H9 (cell line): ENCODE measurements around the gene ARHGAP8. TPM values are rescaled to one million over a fixed set of nuclear protein-coding genes. Genes with fewer than 3 reads are reported as not detected.

Experiments
- DNase-seq: peaks from one replicate; pipeline ENCODE4 v3.0.0-alpha.2; 2017
- H2AFZ ChIP-seq: one replicate; pipeline ENCODE4 v1.6.1; 2013; ENCODE audit warnings: mild to moderate bottlenecking, low read length, control low read depth, moderate library complexity
- H2AK5ac ChIP-seq: 2 replicates; pipeline ENCODE4 v1.6.1; 2013; ENCODE audit warnings: low read length, control low read depth, mixed read lengths; ENCODE audit not compliant: insufficient read length
- H2BK120ac ChIP-seq: one replicate; pipeline ENCODE4 v1.6.1; 2013; ENCODE audit warnings: low read depth, mild to moderate bottlenecking, low read length, control low read depth, inconsistent platforms; ENCODE audit not compliant: poor library complexity, severe bottlenecking
- H2BK12ac ChIP-seq: 2 replicates; pipeline ENCODE4 v1.6.1; 2013; ENCODE audit warnings: low read length, control low read depth, mixed read lengths, low read depth; ENCODE audit not compliant: insufficient read length
- H2BK15ac ChIP-seq: 2 replicates; pipeline ENCODE4 v1.6.1; 2013; ENCODE audit warnings: low read depth, low read length, control low read depth
- H2BK20ac ChIP-seq: one replicate; pipeline ENCODE4 v1.6.1; 2013; ENCODE audit warnings: low read depth, mild to moderate bottlenecking, low read length, control low read depth, inconsistent platforms; ENCODE audit not compliant: poor library complexity, severe bottlenecking
- H2BK5ac ChIP-seq: 2 replicates; pipeline ENCODE4 v1.6.1; 2013; ENCODE audit warnings: low read length, control low read depth, mixed read lengths; ENCODE audit not compliant: insufficient read length
- H3K14ac ChIP-seq: 2 replicates; pipeline ENCODE4 v1.6.1; 2013; ENCODE audit warnings: low read length, control low read depth; ENCODE audit not compliant: insufficient read depth
- H3K18ac ChIP-seq: 2 replicates; pipeline ENCODE4 v1.6.1; 2013; ENCODE audit warnings: low read depth, mild to moderate bottlenecking, mixed read lengths, low read length, control low read depth; ENCODE audit not compliant: insufficient read length
- H3K23ac ChIP-seq: 2 replicates; pipeline ENCODE4 v1.6.1; 2013; ENCODE audit warnings: low read length, control low read depth, mixed read lengths, low read depth; ENCODE audit not compliant: insufficient read length
- H3K23me2 ChIP-seq: 2 replicates; pipeline ENCODE4 v1.6.1; 2013; ENCODE audit warnings: low read depth, mild to moderate bottlenecking, mixed read lengths, low read length, control low read depth; ENCODE audit not compliant: insufficient read length, poor library complexity, severe bottlenecking
- H3K27ac ChIP-seq: 2 replicates; pipeline ENCODE4 v1.5.1; 2013; ENCODE audit warnings: low read length, control low read depth, mixed read lengths, low read depth; ENCODE audit not compliant: insufficient read length
- H3K27me3 ChIP-seq: 2 replicates; pipeline ENCODE4 v1.6.1; 2013; ENCODE audit warnings: low read length, control low read depth, inconsistent platforms; ENCODE audit not compliant: insufficient read depth
- H3K4ac ChIP-seq: 2 replicates; pipeline ENCODE4 v1.6.1; 2013; ENCODE audit warnings: low read depth, mild to moderate bottlenecking, control low read depth, inconsistent platforms, low read length, moderate library complexity
- H3K4me1 ChIP-seq: 2 replicates; pipeline ENCODE4 v1.6.1; 2013; ENCODE audit warnings: low read length, control low read depth, inconsistent platforms; ENCODE audit not compliant: insufficient read depth
- H3K4me2 ChIP-seq: 2 replicates; pipeline ENCODE4 v1.6.1; 2013; ENCODE audit warnings: low read length, control low read depth, mixed read lengths; ENCODE audit not compliant: insufficient read length, insufficient read depth
- H3K56ac ChIP-seq: 2 replicates; pipeline ENCODE4 v1.6.1; 2013; ENCODE audit warnings: low read depth, mild to moderate bottlenecking, mixed read lengths, low read length, control low read depth; ENCODE audit not compliant: insufficient read length
- H3K79me1 ChIP-seq: 2 replicates; pipeline ENCODE4 v1.6.1; 2013; ENCODE audit warnings: low read depth, mild to moderate bottlenecking, moderate library complexity, low read length, control low read depth, inconsistent platforms; ENCODE audit not compliant: insufficient read depth, poor library complexity, severe bottlenecking
- H3K79me2 ChIP-seq: 2 replicates; pipeline ENCODE4 v1.6.1; 2013; ENCODE audit warnings: low read length, control low read depth, inconsistent platforms; ENCODE audit not compliant: insufficient read depth
- H3K9ac ChIP-seq: 2 replicates; pipeline ENCODE4 v1.6.1; 2013; ENCODE audit warnings: low read length, control low read depth, mixed read lengths; ENCODE audit not compliant: insufficient read length; ENCODE audit errors: extremely low read depth
- H3K9me3 ChIP-seq: one replicate; pipeline ENCODE4 v1.6.1; 2013; ENCODE audit warnings: low read depth, low read length, inconsistent platforms; ENCODE audit not compliant: control insufficient read depth
- H3T11ph ChIP-seq: one replicate; pipeline ENCODE4 v1.6.1; 2013; ENCODE audit warnings: mild to moderate bottlenecking, low read length, control low read depth, inconsistent platforms
- H4K20me1 ChIP-seq: one replicate; pipeline ENCODE4 v1.6.1; 2013; ENCODE audit not compliant: control insufficient read depth, insufficient read length, insufficient read depth
- H4K5ac ChIP-seq: 2 replicates; pipeline ENCODE4 v1.6.1; 2013; ENCODE audit warnings: low read depth, mild to moderate bottlenecking, mixed read lengths, low read length, control low read depth; ENCODE audit not compliant: insufficient read length
- H4K8ac ChIP-seq: replicated peaks from 2 replicates; pipeline ENCODE4 v1.6.1; 2013; ENCODE audit warnings: low read length, control low read depth, mixed read lengths, low read depth; ENCODE audit not compliant: insufficient read length
- H4K91ac ChIP-seq: 2 replicates; pipeline ENCODE4 v1.6.1; 2013; ENCODE audit warnings: low read depth, mild to moderate bottlenecking, moderate library complexity, mixed read lengths, low read length, control low read depth; ENCODE audit not compliant: insufficient read length
- H3K27ac Mint-ChIP-seq, 3 experiments: 2 replicates in 2 of 3; 3 replicates in 1 of 3; pipeline ENCODE4 v1.8.0; 2020 to 2021; ENCODE audit warnings: mixed read lengths in 3 of 3, mild to moderate bottlenecking in 1 of 3, moderate library complexity in 1 of 3
- H3K27me3 Mint-ChIP-seq: 2 replicates; pipeline ENCODE4 v1.8.0; 2021; ENCODE audit warnings: low read depth, mild to moderate bottlenecking, moderate library complexity, mixed read lengths
- H3K36me3 Mint-ChIP-seq, 3 experiments: 2 replicates in 2 of 3; 3 replicates in 1 of 3; pipeline ENCODE4 v1.8.0; 2020 to 2021; ENCODE audit warnings: low read depth in 3 of 3, mixed read lengths in 3 of 3; ENCODE audit not compliant: insufficient read depth in 1 of 3
- H3K4me1 Mint-ChIP-seq, 2 experiments: 2 replicates each; pipeline ENCODE4 v1.8.0; 2020; ENCODE audit warnings: mixed read lengths in 2 of 2
- H3K4me3 Mint-ChIP-seq, 2 experiments: 2 replicates in 1 of 2; 3 replicates in 1 of 2; pipeline ENCODE4 v1.8.0; 2020 to 2021; ENCODE audit warnings: mild to moderate bottlenecking in 2 of 2, mixed read lengths in 2 of 2, moderate library complexity in 1 of 2
- H3K9me3 Mint-ChIP-seq, 2 experiments: 2 replicates in 1 of 2; 3 replicates in 1 of 2; pipeline ENCODE4 v1.8.0; 2020; ENCODE audit warnings: mild to moderate bottlenecking in 2 of 2, mixed read lengths in 2 of 2, moderate library complexity in 1 of 2
- WGBS: extraction: QIAGEN DNeasy Blood & Tissue Kit; methylation state at CpG from one replicate; pipeline ENCODE4 v1.1.7; 2013; ENCODE audit warnings: missing lambda C conversion rate, low lambda C conversion rate, mixed read lengths; ENCODE audit not compliant: insufficient read length; ENCODE audit errors: extremely low coverage; 5-methylcytosine and 5-hydroxymethylcytosine counted together
- total RNA-seq: library from RNA; stranded (reverse); gene quantifications from 2 replicates; pipeline ENCODE4 v1.2.1, GENCODE V29; 2021
- TF ChIP-seq, protein P1 (sequence below): fragments of 200-600 bp; sonication (generic); conservative IDR thresholded peaks from 3 replicates; pipeline ENCODE4 v1.8.0; 2021; ENCODE audit warnings: antibody characterized with exemption, mild to moderate bottlenecking

The ARHGAP8 gene
- total RNA-seq, 1 experiment from 2014 or later = 35.4 TPM

DNA sequence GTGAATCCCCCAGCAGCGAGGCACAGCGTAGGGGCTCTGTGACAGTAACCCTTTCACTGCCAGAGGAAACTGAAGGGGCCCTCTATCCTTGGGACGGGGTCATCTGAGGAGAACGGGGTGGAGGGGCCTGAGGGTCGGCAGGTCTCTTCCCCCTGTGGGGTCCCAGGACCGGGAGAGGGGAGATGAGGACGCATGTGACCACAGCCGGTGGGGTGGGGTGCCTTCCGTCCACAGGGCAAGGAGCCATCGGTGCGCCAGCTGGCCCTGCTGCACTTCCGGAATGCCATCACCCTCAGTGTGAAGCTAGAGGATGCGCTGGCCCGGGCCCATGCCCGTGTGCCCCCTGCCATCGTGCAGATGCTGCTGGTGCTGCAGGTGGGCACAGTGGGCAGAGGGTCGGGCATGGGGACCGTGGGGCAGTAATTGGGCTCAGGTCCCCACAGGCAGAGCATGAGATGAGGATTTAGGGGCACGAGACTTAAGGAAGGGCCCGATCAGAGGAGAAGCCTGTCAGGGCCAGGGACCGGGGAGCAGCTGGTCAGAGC lies 20.3 kb upstream of the ARHGAP8 start:
- no peak overlapping the region for H2BK120ac ChIP-seq
- no peak overlapping the region for H3K14ac ChIP-seq
- no peak overlapping the region for H3K9ac ChIP-seq
- no peak overlapping the region for H3T11ph ChIP-seq
- H3K4me1 ChIP-seq = no peaks in the 10 kb centered on the region
- H3K56ac ChIP-seq = no peak overlapping the region
- H3K27me3 ChIP-seq = no peaks in the 10 kb centered on the region
- Mint-ChIP-seq H3K9me3 (no peaks in the 10 kb centered on the region), H3K4me3 (no peak overlapping the region), H3K36me3 (peaks cover 0 to 3% (median 0%) of the 10 kb centered on the region in 3 experiments; a peak in 1 of 7 replicates), H3K27me3 (no peaks in the 10 kb centered on the region; the same call in 1 of the 2 replicates), H3K4me1 (peaks cover 4 to 21% of the 10 kb centered on the region in 2 experiments), H3K27ac (peak overlapping the region in 1 of 3 experiments; percentile 74; a peak in 1 of 7 replicates)
- H3K18ac ChIP-seq = no peak overlapping the region
- no peaks in the 10 kb centered on the region for H4K20me1 ChIP-seq
- H3K79me1 ChIP-seq = no peaks in the 10 kb centered on the region
- H4K91ac ChIP-seq = no peak overlapping the region
- H3K23me2 ChIP-seq = no peaks in the 10 kb centered on the region
- no peaks in the 10 kb centered on the region for H3K9me3 ChIP-seq
- TF ChIP-seq, protein P1, sequence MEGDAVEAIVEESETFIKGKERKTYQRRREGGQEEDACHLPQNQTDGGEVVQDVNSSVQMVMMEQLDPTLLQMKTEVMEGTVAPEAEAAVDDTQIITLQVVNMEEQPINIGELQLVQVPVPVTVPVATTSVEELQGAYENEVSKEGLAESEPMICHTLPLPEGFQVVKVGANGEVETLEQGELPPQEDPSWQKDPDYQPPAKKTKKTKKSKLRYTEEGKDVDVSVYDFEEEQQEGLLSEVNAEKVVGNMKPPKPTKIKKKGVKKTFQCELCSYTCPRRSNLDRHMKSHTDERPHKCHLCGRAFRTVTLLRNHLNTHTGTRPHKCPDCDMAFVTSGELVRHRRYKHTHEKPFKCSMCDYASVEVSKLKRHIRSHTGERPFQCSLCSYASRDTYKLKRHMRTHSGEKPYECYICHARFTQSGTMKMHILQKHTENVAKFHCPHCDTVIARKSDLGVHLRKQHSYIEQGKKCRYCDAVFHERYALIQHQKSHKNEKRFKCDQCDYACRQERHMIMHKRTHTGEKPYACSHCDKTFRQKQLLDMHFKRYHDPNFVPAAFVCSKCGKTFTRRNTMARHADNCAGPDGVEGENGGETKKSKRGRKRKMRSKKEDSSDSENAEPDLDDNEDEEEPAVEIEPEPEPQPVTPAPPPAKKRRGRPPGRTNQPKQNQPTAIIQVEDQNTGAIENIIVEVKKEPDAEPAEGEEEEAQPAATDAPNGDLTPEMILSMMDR = no peak
- no peak overlapping the region for H4K5ac ChIP-seq
- no peak overlapping the region for H2BK5ac ChIP-seq
- H2BK20ac ChIP-seq = no peak overlapping the region
- no peak overlapping the region for H3K4me2 ChIP-seq
- no CpG with 5 or more reads among the region's 21 CpGs for WGBS
- H2AFZ ChIP-seq = no peak overlapping the region
- H2BK12ac ChIP-seq = no peak overlapping the region
- H3K27ac ChIP-seq = no peak overlapping the region
- H2BK15ac ChIP-seq = no peak overlapping the region
- DNase-seq = no peak
- no peak overlapping the region for H3K23ac ChIP-seq
- H4K8ac ChIP-seq = no peak overlapping the region
- H2AK5ac ChIP-seq = no peak overlapping the region
- H3K4ac ChIP-seq = no peak overlapping the region
- H3K79me2 ChIP-seq = no peaks in the 10 kb centered on the region
